HepG2 (cell line): ENCODE results near the gene ICE1. TPM values are rescaled to one million over a fixed set of nuclear protein-coding genes. Genes with fewer than 3 reads are reported as not detected.

Experiments
- ATAC-seq: fragments of 200-7000 bp; cut with Tn5 transposase; 3 replicates; pipeline ENCODE4 v1.9.1; 2020; ENCODE audit warnings: mild to moderate bottlenecking, moderate library complexity
- BruUV-seq: library from RNA; stranded (reverse); fragments of 400-500 nt; replicated peaks from 2 replicates; lab custom pipeline; 2021; lab: Mats Ljungman, UMichigan
- CTCF ChIA-PET: fragments of 300-600 bp; formaldehyde crosslinking; extraction: SDS; loops from one replicate; lab custom pipeline; 2021; ENCODE audit warnings: low total read pairs, inconsistent platforms, low intra/inter-chr PET ratio; lab: Yijun Ruan, JAX
- POLR2A ChIA-PET: fragments of 350-600 bp; sonication (Branson Sonifier 250); formaldehyde crosslinking; loops from one replicate; lab custom pipeline; 2020; ENCODE audit warnings: antibody characterized with exemption, inconsistent platforms; lab: Yijun Ruan, JAX
- DNase-seq: peaks from one replicate; pipeline ENCODE4 v3.0.0-alpha.2; 2015; ENCODE audit warnings: low spot score
- FAIRE-seq: peaks from 3 replicates; lab custom pipeline; 2011; peaks lifted over from hg19 to GRCh38; lab: Jason Lieb, UNC
- H2AFZ ChIP-seq: one replicate; pipeline ENCODE4 v1.6.1; 2011; ENCODE audit warnings: low read length, inconsistent platforms
- H3K27ac ChIP-seq: fragments of 300-600 bp; 3 replicates; pipeline ENCODE4 v1.8.0; 2011; ENCODE audit warnings: mixed run types, mild to moderate bottlenecking, mixed read lengths, low read length, inconsistent platforms; ENCODE audit not compliant: insufficient read depth; ENCODE audit errors: extremely low read length
- H3K27me3 ChIP-seq, 2 experiments: fragments of 200-600 bp in 1 of 2; 2 replicates in 1 of 2; 3 replicates in 1 of 2; pipeline versions ENCODE4 v1.6.0 to v1.8.0; 2011; ENCODE audit warnings: low read length in 2 of 2, mild to moderate bottlenecking in 2 of 2, moderate library complexity in 2 of 2, inconsistent platforms in 1 of 2; ENCODE audit not compliant: insufficient read depth in 2 of 2, control insufficient read depth in 1 of 2
- H3K36me3 ChIP-seq, 2 experiments: fragments of 200-600 bp in 1 of 2; replicated peaks in 1 of 2; 2 replicates in 1 of 2; 3 replicates in 1 of 2; pipeline versions ENCODE4 v1.5.1 to v1.8.0; 2011; ENCODE audit warnings: low read length in 2 of 2, inconsistent platforms in 1 of 2; ENCODE audit not compliant: insufficient read depth in 2 of 2, control insufficient read depth in 1 of 2
- H3K4me1 ChIP-seq: 2 replicates; pipeline ENCODE4 v1.5.1; 2012; ENCODE audit warnings: low read length, inconsistent platforms; ENCODE audit not compliant: insufficient read depth
- H3K4me2 ChIP-seq: 2 replicates; pipeline ENCODE4 v1.6.0; 2011; ENCODE audit warnings: low read depth, low read length, inconsistent platforms
- H3K4me3 ChIP-seq, 3 experiments: fragments of 200-600 bp in 1 of 3; sonication (generic), shearing (Covaris generic) in 1 of 3; replicated peaks in 1 of 3; 2 replicates each; pipeline ENCODE4 v1.5.1; 2011 to 2016; ENCODE audit warnings: low read length in 3 of 3, inconsistent platforms in 2 of 3, low read depth in 2 of 3, mild to moderate bottlenecking in 2 of 3, control low read depth in 1 of 3, mixed read lengths in 1 of 3; ENCODE audit not compliant: insufficient read depth in 1 of 3
- H3K79me2 ChIP-seq: one replicate; pipeline ENCODE4 v1.6.1; 2011; ENCODE audit warnings: low read length, inconsistent platforms; ENCODE audit not compliant: insufficient read depth
- H3K9ac ChIP-seq: 2 replicates; pipeline ENCODE4 v1.6.0; 2011; ENCODE audit warnings: mild to moderate bottlenecking, low read depth, low read length, inconsistent platforms; ENCODE audit not compliant: insufficient read depth
- H3K9me3 ChIP-seq: 2 replicates; pipeline ENCODE4 v1.5.1; 2012; ENCODE audit warnings: mild to moderate bottlenecking, low read length
- H4K20me1 ChIP-seq: 2 replicates; pipeline ENCODE4 v1.6.0; 2011; ENCODE audit warnings: inconsistent platforms, mild to moderate bottlenecking, low read length, moderate library complexity; ENCODE audit not compliant: insufficient read depth
- KDM1A ChIP-seq: IDR thresholded peaks from 2 replicates; pipeline ENCODE4 v1.6.1; 2016; ENCODE audit warnings: missing compliant biosample characterization
- MAFF ChIP-seq: IDR thresholded peaks from 2 replicates; pipeline ENCODE4 v1.6.1; 2011; ENCODE audit warnings: low read depth, low read length, improper control_type of control experiment
- NONO ChIP-seq, 2 experiments: fragments of 450-650 bp in 1 of 2; sonication (generic) in 1 of 2; formaldehyde crosslinking in 1 of 2; IDR thresholded peaks in 1 of 2; conservative IDR thresholded peaks in 1 of 2; 2 replicates each; pipeline versions ENCODE4 v1.6.1 to v1.8.0; 2017 to 2022; ENCODE audit warnings: mild to moderate bottlenecking in 1 of 2, missing genetic modification reagents in 1 of 2, moderate library complexity in 1 of 2
- TBL1XR1 ChIP-seq: fragments of 150-350 bp; IDR thresholded peaks from 2 replicates; pipeline ENCODE4 v1.6.1; 2014; ENCODE audit warnings: borderline replicate concordance, low read length; ENCODE audit not compliant: partially characterized antibody
- ZNF468 ChIP-seq: sonication (generic); formaldehyde crosslinking; IDR thresholded peaks from 2 replicates; pipeline ENCODE4 v1.8.0; 2022; ENCODE audit warnings: mild to moderate bottlenecking, moderate library complexity, missing genetic modification reagents
- ZNF816 ChIP-seq: sonication (generic); formaldehyde crosslinking; IDR thresholded peaks from 2 replicates; pipeline ENCODE4 v1.8.0; 2022; ENCODE audit warnings: missing genetic modification reagents, mild to moderate bottlenecking, borderline replicate concordance
- WGBS: methylation state at CpG from one replicate; pipeline ENCODE4 v1.1.6; 2017; ENCODE audit warnings: low lambda C conversion rate; 5-methylcytosine and 5-hydroxymethylcytosine counted together
- in situ Hi-C: cut with HindIII; loops from 2 replicates; pipeline ENCODE4 v1.10.0; 2017; ENCODE audit warnings: low pct_unique_long_range_greater_than_20kb; ENCODE audit not compliant: extremely low pct_ligation_motif_present
- intact Hi-C: fragments of 100-400 bp; cut with micrococcal nuclease; formaldehyde crosslinking; loops from one replicate; pipeline ENCODE4 v1.10.0; 2022; ENCODE audit not compliant: unreplicated experiment
- polyA plus RNA-seq, 8 experiments: library from polyadenylated mRNA; depleted of rRNA in 3 of 8; stranded (reverse) in 7 of 8; unstranded in 1 of 8; fragments of >200 nt; fragmentation: Illumina TruSeq in 4 of 8; extraction: Trizol in 4 of 8; gene quantifications; 2 replicates each; pipeline versions ENCODE4 v1.2.1 to v1.2.3, GENCODE V29; 2011 to 2016; ENCODE audit warnings: low read depth in 4 of 8, missing spikeins in 1 of 8, mixed read lengths in 1 of 8; ENCODE audit not compliant: insufficient read depth in 1 of 8
- total RNA-seq, 5 experiments: library from RNA; depleted of rRNA; stranded (reverse); fragments of >200 nt; fragmentation: Illumina TruSeq; extraction: Trizol; gene quantifications; 2 replicates each; pipeline ENCODE4 v1.2.3, GENCODE V29; 2016; ENCODE audit warnings: low read depth in 1 of 5
- TF ChIP-seq, protein P1 (sequence below), 2 experiments: sonication (generic) in 1 of 2; formaldehyde crosslinking in 1 of 2; IDR thresholded peaks; 2 replicates each; pipeline versions ENCODE4 v1.4.0 to v1.6.1; 2016 to 2020; ENCODE audit warnings: borderline replicate concordance in 1 of 2, low read depth in 1 of 2, mild to moderate bottlenecking in 1 of 2, missing genetic modification reagents in 1 of 2
- TF ChIP-seq, protein P2 (sequence below): sonication (generic); formaldehyde crosslinking; IDR thresholded peaks from 2 replicates; pipeline ENCODE4 v1.4.0; 2020; ENCODE audit warnings: missing genetic modification reagents
- TF ChIP-seq, protein P3 (sequence below): sonication (generic); formaldehyde crosslinking; IDR thresholded peaks from 2 replicates; pipeline ENCODE4 v1.5.1; 2020; ENCODE audit warnings: mild to moderate bottlenecking, moderate library complexity, missing genetic modification reagents

The ICE1 gene
- total and polyA plus RNA-seq, 2 of the 13 experiments (the other 11 are each of a cell fraction or from before 2014, with no cell fraction given) = 9.1 to 27.6 TPM

DNA sequence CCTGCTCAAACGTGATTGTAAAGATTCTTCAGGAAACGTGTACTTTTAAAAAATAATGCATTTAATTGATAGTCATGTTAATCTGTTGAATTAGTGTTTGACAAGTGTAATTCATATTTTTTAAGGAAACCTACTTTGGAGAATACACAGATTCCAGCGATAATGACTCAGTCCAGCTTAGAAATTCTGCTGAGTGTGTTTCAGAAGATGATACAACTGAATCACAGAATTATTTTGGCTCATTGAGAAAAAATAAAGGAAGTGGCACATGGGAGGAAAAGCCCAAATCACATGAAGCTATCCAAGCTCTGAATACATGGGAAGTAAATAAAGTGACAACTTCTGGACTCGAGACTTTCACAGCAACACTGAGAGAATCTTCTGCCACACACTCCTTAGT lies 37.8 kb downstream of the ICE1 start:
- no peaks in the 10 kb centered on the region for H3K9me3 ChIP-seq
- H3K4me2 ChIP-seq = no peak overlapping the region
- intact Hi-C loops (no loop called here), in situ Hi-C loops (no loop called here)
- no TSS peak for BruUV-seq
- FAIRE-seq = no peak
- H3K4me3 ChIP-seq = no peak overlapping the region
- no peaks in the 10 kb centered on the region for H3K79me2 ChIP-seq
- H3K27me3 ChIP-seq = no peaks in the 10 kb centered on the region
- no peak overlapping the region for H2AFZ ChIP-seq
- no peak overlapping the region for H3K9ac ChIP-seq
- 98% methylated on average over 4 of the region's 4 CpGs for WGBS
- no peak for ATAC-seq
- POLR2A ChIA-PET = no interaction called here
- TF ChIP-seq MAFF (no peak), NONO (IDR thresholded peaks at IDR 0.05) (no peak), NONO (CRISPR knock-in tag; conservative IDR thresholded peaks at IDR 0.05) (no peak)
- peaks cover 21 to 87% of the 10 kb centered on the region in 2 experiments for H3K36me3 ChIP-seq
- H3K27ac ChIP-seq = no peak overlapping the region
- DNase-seq = no peak
- H3K4me1 ChIP-seq = no peaks in the 10 kb centered on the region
- no peaks in the 10 kb centered on the region for H4K20me1 ChIP-seq
- CTCF ChIA-PET = no interaction called here

DNA sequence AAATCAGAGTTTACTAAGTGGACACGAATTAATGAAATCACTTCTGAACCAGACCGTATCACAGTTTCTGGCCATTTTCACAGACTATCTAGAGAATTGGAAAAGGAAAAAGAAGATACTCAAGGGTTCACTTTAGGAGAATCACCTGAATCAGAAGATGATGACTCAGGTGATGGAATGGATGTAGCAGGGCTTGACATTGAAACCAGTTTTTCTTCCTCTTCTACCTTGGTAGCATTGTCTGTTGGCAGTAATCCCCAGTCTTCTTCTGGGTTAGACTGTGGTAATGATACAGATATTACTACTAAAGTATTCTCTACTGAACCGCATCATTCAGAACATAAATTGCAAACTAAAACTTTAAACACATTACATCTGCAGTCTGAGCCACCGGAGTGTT lies 38.5 kb downstream of the ICE1 start:
- peaks cover 21 to 83% of the 10 kb centered on the region in 2 experiments for H3K36me3 ChIP-seq
- no peaks in the 10 kb centered on the region for H3K4me1 ChIP-seq
- ChIA-PET CTCF (no interaction called here), POLR2A (no interaction called here)
- WGBS = over 99% methylated on average over 4 of the region's 4 CpGs
- H3K9me3 ChIP-seq = no peaks in the 10 kb centered on the region
- no TSS peak for BruUV-seq
- H3K9ac ChIP-seq = no peak overlapping the region
- intact Hi-C loops (no loop called here), in situ Hi-C loops (no loop called here)
- H3K27me3 ChIP-seq = no peaks in the 10 kb centered on the region
- H3K27ac ChIP-seq = no peak overlapping the region
- FAIRE-seq (no peak), DNase-seq (no peak), ATAC-seq (no peak)
- no peak overlapping the region for H3K4me2 ChIP-seq
- H3K79me2 ChIP-seq = no peaks in the 10 kb centered on the region
- no peak overlapping the region for H3K4me3 ChIP-seq
- H4K20me1 ChIP-seq = no peaks in the 10 kb centered on the region
- no peak overlapping the region for H2AFZ ChIP-seq
- no peak for TF ChIP-seq ZNF468 (CRISPR knock-in tag)
- TF ChIP-seq, protein P1, sequence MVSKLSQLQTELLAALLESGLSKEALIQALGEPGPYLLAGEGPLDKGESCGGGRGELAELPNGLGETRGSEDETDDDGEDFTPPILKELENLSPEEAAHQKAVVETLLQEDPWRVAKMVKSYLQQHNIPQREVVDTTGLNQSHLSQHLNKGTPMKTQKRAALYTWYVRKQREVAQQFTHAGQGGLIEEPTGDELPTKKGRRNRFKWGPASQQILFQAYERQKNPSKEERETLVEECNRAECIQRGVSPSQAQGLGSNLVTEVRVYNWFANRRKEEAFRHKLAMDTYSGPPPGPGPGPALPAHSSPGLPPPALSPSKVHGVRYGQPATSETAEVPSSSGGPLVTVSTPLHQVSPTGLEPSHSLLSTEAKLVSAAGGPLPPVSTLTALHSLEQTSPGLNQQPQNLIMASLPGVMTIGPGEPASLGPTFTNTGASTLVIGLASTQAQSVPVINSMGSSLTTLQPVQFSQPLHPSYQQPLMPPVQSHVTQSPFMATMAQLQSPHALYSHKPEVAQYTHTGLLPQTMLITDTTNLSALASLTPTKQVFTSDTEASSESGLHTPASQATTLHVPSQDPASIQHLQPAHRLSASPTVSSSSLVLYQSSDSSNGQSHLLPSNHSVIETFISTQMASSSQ (IDR thresholded peaks at IDR 0.05; ENCODE audit: low read depth) = no peak
- TF ChIP-seq, protein P1 (CRISPR knock-in tag; IDR thresholded peaks at IDR 0.05; ENCODE audit: borderline replicate concordance) = no peak
- TF ChIP-seq TBL1XR1 = no peak
- TF ChIP-seq, protein P2, sequence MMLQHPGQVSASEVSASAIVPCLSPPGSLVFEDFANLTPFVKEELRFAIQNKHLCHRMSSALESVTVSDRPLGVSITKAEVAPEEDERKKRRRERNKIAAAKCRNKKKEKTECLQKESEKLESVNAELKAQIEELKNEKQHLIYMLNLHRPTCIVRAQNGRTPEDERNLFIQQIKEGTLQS (CRISPR knock-in tag) = no peak
- no peak for TF ChIP-seq KDM1A (CRISPR knock-in tag)
- TF ChIP-seq, protein P3, sequence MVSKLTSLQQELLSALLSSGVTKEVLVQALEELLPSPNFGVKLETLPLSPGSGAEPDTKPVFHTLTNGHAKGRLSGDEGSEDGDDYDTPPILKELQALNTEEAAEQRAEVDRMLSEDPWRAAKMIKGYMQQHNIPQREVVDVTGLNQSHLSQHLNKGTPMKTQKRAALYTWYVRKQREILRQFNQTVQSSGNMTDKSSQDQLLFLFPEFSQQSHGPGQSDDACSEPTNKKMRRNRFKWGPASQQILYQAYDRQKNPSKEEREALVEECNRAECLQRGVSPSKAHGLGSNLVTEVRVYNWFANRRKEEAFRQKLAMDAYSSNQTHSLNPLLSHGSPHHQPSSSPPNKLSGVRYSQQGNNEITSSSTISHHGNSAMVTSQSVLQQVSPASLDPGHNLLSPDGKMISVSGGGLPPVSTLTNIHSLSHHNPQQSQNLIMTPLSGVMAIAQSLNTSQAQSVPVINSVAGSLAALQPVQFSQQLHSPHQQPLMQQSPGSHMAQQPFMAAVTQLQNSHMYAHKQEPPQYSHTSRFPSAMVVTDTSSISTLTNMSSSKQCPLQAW (CRISPR knock-in tag) = no peak
- TF ChIP-seq ZNF816 (CRISPR knock-in tag) = no peak
